IPS-18c (cell line): ENCODE measurements around the gene RGS19.

ENCODE experiments used
- H3K4me3 ChIP-seq: 2 replicates; pipeline ENCODE4 v1.7.0; 2013; ENCODE audit warnings: low read depth, mild to moderate bottlenecking, low read length, moderate library complexity; ENCODE audit not compliant: insufficient read depth
- H3K9me3 ChIP-seq: one replicate; pipeline ENCODE4 v1.6.1; 2013; ENCODE audit warnings: mild to moderate bottlenecking, low read length, moderate library complexity; ENCODE audit not compliant: control insufficient read depth, insufficient read depth

Gene RGS19

DNA sequence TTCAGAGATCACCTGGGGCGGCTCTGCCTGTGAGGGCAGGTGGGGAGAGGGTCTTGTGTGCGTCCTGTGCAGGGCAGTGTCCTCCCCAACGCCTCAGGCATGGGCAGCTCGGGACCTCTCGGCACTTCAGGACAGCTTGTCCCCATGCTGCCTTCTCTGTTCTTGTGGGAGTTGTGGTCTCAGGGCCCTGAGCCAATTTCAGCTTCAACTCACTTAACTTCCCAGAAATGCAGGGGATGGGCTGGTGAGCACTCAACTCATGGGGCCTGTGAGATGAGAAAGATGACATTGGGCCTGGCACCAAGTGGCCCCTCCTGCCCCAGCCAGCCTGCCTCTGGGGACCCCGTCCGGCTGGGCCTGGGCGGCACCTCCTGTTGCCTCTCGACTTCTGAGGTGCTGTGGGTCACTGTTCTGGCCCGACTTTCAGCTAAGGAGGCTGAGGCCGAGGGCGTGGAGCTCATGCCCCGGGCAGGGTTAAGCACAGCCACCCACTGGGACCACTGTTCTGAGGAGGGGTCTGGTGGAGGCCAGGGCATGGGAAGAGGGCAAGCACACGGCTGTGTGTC is 6.7 kb downstream of the RGS19 start:
- Histone ChIP-seq H3K9me3 (no peaks in the 10 kb centered on the region), H3K4me3 (no peak overlapping the region)

- Histone ChIP-seq H3K4me3 (no peak overlapping the region), H3K9me3 (no peaks in the 10 kb centered on the region)
These were observed 7.7 kb downstream of the RGS19 start for GRCh38 chr20:64071341-64072332.

- Histone ChIP-seq H3K9me3 (no peaks in the 10 kb centered on the region), H3K4me3 (no peak overlapping the region)
These were observed 8.9 kb downstream of the RGS19 start for GRCh38 chr20:64070244-64070993.

GRCh38 chr20:64069614-64070243 is 9.6 kb downstream of the RGS19 start:
- no peak overlapping the region for H3K4me3 ChIP-seq
- H3K9me3 ChIP-seq, result no peaks in the 10 kb centered on the region

- no peak overlapping the region for H3K4me3 ChIP-seq
- no peaks in the 10 kb centered on the region for H3K9me3 ChIP-seq
These were observed 10.1 kb downstream of the RGS19 start for GRCh38 chr20:64069209-64069613.

DNA sequence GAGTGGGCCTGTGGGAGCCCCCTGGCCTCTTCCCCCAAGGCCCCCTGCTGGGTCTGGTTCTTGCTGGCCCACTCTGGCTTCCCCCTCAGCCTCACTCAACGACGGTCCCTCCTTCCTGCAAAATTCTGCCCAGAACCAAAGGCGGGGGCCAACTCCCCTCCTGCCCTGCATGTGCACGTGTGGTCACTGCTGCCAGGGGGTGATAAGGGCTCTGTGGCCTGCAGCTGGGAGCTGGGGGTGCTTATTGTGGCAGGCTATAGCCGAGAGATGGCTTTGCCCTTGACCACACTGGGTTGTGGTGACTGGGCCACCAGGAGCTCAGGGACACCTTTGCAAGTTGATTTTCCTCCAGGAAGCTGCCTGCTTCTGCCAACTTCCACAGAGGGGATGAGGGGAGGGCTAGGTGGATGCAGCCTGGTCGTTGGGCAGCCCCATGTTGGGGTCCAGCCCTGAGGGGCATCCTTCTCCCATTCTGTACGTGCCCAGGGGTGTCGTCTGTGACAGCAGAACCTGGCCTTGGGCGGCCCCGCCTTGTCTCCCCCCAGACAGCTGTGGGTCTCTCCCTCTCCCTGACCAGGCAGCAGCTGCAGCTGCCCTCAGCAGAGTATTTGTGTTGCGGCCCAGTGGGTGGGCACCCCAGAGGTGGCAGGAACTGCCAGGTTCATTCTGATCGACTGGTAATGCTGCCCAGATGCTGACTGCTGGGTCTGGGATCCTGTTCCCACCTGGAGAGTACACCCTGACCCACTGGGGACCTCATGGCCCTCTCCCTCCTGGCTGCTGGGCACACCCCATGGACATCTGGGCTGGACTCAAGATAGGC is 10.7 kb downstream of the RGS19 start:
- no peaks in the 10 kb centered on the region for H3K9me3 ChIP-seq
- H3K4me3 ChIP-seq, result no peak overlapping the region

DNA sequence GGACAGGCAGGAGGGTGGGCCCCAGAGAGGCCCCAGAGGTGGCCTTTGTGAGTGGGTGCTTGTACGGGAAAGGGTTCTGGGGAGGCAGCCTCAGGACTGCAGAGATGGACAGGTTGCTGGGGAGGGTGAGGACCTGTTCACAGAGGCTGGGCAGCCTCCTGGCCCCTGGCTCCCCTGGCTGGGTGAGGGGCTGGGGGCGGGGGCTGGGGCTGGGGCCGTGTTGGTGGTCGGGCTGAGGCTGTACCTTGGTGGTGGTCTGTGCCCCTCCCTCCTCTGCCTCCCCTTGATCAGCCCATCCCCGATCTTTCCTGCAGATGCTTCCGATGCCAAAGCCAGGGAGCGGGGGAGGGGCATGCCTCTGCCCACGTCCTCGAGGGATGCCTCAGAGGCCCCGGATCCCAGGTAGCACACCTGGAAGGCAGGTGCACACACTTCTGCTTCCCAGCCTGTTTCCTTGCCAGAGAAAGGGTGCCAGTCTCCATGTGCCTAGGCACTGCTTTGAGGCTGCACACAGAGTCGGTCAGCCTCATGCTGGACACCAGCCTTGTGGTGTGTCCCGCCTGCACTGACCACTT is 11.5 kb downstream of the RGS19 start:
- Histone ChIP-seq H3K9me3 (no peaks in the 10 kb centered on the region), H3K4me3 (no peak overlapping the region)

- H3K9me3 ChIP-seq, result no peaks in the 10 kb centered on the region
- no peak overlapping the region for H3K4me3 ChIP-seq
These were observed 12.2 kb downstream of the RGS19 start for GRCh38 chr20:64067005-64067632.

- Histone ChIP-seq H3K4me3 (no peak overlapping the region), H3K9me3 (no peaks in the 10 kb centered on the region)
These were observed 13.4 kb downstream of the RGS19 start for GRCh38 chr20:64065974-64066343.

GRCh38 chr20:64065062-64065973 is 14.0 kb downstream of the RGS19 start:
- H3K9me3 ChIP-seq, result no peaks in the 10 kb centered on the region
- H3K4me3 ChIP-seq, result no peak overlapping the region

DNA sequence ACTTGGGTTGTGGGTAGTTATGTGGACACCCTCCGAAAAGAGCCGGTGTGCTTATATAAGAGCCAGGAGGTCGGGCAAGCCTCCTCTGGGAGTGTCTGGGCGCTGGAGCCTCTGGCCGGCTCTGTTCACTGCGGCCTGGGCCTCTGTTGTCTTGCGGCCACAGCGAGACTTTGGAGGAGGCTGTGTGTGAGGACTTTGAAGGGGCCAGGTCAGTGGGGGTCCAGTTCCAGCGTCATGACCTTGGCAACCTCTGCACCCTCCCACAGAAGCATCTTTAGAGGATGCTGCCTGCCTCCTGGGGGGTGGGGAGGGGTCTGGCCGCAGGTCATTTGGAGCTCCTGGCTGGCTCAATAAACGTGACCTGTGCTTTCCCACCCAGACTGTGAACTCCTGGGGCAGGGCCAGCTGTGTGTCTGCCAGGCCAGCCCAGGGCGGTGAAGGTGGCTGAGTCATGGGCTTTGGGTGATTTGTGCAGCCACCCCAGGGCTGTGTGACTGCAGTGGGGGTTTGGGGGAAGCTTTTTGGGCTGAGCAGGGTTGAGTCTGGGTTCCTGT is 15.1 kb downstream of the RGS19 start:
- Histone ChIP-seq H3K9me3 (no peaks in the 10 kb centered on the region), H3K4me3 (no peak overlapping the region)

DNA sequence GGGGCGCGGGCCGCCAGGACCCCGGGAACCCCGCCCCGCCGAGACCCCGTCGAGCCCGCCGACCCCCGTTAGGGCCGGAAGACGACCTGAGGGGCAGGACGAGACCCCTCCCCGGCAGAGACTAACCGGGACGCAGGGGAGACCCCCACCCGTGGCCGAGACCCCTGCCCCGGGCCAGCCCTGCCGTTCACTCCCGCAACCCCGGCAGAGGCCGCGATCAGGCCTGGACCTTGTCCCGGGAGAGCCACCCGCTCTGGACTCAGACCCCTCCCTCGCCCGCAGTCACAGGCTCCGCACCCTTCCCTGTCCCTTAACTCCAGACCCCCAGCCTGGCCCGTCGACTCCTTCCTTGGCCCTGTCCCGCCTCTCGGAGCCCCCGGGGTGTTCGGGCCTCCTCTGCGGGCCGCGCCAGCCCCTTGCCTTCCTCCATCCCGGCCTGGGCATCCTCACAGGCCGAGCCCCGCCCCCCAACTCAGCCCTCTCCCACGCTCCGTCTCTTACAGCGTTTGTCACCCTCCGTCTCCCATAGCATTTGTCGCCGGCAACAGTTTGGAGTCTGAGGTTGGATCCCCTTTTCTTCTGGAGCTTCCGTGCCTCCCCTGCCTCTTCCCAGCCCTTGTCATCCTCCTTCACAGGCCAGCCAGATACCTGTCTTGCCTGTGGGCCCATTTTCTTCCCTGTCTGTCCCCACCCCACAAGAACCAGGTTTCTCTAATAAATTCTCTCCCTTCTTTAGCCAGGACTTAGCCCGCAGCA is 15.8 kb downstream of the RGS19 start:
- Histone ChIP-seq H3K4me3 (peak overlapping the region; percentile 85), H3K9me3 (no peaks in the 10 kb centered on the region)

GRCh38 chr20:64062596-64063388 is 16.5 kb downstream of the RGS19 start, which contains the start of gene TCEA2:
TSS of gene TCEA2 (plus strand) at chr20:64063198. CDS start at chr20:64063313, 115 bp downstream.
- Histone ChIP-seq H3K4me3 (peak within 1 kb of the TSS; percentile 85), H3K9me3 (no peaks in the 10 kb centered on the region)

DNA sequence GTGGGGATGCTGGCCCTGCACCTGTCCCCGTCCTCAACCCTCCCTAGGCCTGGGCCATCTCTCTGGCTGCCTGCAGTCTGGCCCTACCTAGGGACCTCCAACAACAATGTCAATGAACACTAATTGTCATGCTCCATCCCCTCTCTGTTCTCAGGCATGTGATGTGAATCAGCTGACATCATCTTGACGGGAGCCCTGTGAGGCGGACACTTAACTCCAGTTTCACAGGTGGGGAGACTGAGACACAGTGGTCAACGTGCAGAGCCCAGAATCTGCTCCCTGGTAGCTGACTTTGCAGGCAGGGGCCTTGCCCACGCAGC is 17.1 kb downstream of the RGS19 start:
- H3K9me3 ChIP-seq, result no peaks in the 10 kb centered on the region
- H3K4me3 ChIP-seq, result peak overlapping the region; percentile 85
